Right ventricle myocardium superior (tissue), 1 donor: ENCODE results near the gene POLR2H. TPM values are rescaled to one million over a fixed set of nuclear protein-coding genes. Genes with fewer than 3 reads are reported as not detected.
A peak's percentile ranks its signal among the peaks of the same experiment; 100 is the strongest.
"Not testable (repeated sequence)": the region's sequence is repeated elsewhere in the genome, so short reads cannot be mapped to it uniquely, and the experiment has no call there.

Experiments
- ATAC-seq: fragments of 200-7000 bp; cut with Tn5 transposase; one replicate; pipeline ENCODE4 v1.9.1; 2020; ENCODE audit warnings: mild to moderate bottlenecking; ENCODE audit not compliant: poor library complexity
- DNase-seq: peaks from one replicate; pipeline ENCODE4 v3.0.0-alpha.2; 2020
- intact Hi-C: fragments of 100-400 bp; cut with DNase I; formaldehyde crosslinking; loops from one replicate; pipeline ENCODE4 v1.11.2; 2022
- total RNA-seq: library from RNA; stranded (reverse); fragmentation: NEBNext Ultra II Directional; extraction: Animal tissue kit (Norgen Biotek cat#: 25700); gene quantifications from one replicate; pipeline ENCODE4 v1.2.1, GENCODE V29; 2021
- donor health status: DM: no; HTN: yes; CAD: no; lungs with severe emphysema.

Gene POLR2H
- total RNA-seq, 1 donor from 2014 or later: 19.9 TPM

DNA sequence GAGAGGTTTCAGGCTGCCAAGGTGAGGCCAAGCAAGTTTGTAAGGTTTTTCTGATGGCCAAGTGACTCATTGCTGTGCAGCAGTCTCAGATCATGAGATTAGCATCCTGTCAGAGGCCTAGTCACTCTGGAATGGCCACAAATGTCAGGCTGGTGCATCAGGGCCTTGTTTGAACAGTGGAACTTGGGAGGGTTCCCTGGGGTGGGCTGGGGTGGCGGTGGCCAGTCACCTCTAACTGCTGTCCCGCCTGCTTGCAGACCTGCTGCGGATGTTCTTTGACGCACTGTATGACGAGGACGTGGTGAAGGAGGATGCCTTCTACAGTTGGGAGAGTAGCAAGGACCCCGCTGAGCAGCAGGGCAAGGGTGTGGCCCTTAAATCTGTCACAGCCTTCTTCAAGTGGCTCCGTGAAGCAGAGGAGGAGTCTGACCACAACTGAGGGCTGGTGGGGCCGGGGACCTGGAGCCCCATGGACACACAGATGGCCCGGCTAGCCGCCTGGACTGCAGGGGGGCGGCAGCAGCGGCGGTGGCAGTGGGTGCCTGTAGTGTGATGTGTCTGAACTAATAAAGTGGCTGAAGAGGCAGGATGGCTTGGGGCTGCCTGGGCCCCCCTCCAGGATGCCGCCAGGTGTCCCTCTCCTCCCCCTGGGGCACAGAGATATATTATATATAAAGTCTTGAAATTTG is 26.9 kb upstream of the POLR2H start:
- no peak for DNase-seq
- intact Hi-C loops: no loop called here
- ATAC-seq: no peak

DNA sequence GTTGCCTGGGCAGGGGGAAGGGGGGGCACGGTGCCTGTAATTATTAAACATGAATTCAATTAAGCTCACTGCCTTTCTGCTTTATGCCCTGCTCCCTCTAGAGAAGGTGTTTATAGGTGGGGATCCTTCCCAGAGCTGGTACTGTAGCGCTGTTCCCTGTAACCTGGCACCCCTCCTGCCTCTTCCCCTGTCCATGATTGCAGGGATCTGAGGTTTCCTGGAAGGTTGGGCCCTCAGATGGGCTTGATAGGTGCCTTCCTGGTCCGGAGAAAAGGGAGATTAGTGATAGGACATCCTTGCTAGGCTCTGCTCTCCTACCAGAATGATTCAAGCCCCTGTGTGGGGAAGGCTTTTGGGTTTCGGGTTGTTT is 26.2 kb upstream of the POLR2H start:
- ATAC-seq (no peak), DNase-seq (no peak)
- intact Hi-C loops: no loop called here

DNA sequence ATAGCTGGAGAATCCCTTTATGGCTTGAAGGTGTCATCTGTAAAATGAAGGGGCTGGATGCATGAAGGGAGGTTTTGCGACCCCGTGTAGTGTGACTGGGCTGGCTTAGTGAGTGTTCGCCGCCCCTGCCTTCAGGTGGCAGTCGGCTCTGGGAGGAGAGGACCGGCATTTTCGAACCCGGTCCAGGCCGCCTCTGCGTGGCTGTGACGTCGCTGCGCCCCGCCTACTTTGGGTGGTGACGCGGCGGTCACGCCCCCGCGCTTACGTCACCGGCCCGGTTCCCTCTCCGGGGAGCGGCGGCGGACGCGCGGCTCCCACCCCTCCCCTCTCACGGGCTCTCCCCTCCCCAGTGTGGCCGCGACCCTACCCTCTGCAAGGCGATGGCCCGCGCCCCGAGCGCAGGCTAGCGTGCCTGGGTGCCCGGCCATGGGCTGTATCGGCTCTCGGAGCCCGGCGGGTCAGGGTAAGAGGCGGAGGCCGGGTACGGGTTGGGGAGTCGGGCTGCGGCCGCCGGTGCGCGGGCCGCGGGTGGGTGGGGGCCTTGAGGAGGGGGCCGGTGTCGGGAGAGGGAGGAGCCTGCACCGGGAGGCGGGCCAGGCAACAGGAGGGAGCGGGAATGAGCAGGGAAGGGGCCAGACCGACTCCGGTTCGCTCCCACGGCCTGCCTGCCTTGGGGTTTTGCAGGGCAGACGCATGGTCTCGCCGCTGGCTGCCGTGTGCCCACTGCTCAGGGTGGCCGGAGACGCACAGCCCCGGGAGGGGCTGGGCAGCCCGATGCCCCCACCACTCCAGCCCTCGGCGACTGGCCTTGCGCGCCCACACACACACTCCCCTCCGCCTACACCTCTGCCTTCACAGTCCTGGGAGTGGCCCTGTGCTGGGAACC is 25.6 kb upstream of the POLR2H start:
- DNase-seq (peak; percentile 94), ATAC-seq (peak; percentile 78)
- intact Hi-C loops: no loop called here

DNA sequence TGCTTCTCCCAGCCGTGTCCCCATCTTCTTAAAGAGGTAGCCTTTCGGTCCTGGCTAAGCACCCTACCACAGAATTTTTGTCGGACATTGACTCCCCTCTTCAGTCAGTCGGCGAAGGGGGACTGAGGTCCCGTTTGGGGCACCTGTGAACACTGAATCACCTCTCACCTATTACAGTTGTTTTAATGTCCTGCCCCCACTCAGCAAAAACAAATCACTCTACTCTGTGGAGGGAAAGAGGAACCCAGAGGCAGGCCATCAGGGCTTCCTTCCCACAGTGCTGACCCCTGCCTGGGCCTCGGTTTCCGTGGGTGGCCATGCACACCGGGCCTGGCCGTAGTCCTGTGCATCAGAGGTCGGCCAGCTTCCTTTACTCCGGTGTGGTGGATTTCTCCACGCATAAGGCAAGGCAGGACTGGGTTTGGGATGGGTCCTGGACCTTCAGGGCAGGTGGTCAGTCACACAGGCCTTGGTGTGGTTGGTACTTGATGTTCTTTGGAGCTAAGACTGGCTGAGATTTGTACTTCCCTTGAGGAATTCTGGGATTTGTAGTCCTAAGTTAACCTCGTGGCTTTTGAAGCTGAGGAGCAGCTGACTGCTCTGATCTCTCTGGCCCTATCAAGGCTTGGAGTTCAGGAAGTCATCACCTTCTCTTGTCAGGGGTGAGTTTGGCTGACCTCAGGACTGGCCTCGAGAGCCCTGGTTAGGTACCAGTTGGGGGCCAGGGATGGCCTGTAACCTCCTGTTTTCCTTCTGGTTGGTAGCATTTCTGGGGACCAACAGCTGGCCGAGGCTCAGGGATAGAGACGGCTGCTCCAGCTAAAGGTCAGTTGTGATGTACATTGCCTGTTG is 24.7 kb upstream of the POLR2H start:
- intact Hi-C loops: no loop called here
- no peak for DNase-seq
- peak; percentile 54 for ATAC-seq

DNA sequence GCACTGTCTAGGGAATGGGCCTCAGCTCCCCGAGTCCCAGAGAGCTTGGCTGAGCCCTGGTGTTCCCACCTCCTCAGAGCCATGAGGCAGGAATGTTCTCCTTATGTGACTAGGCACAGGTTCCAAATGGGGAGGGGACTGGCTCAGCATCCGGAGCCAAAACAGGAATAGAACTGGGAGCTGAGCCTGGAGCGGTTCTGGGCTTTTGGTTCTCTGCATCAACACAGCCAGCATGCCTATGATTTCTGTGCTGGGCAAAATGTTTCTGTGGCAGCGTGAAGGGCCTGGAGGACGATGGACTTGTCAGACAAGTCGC is 24.2 kb upstream of the POLR2H start, which contains the start of gene FAM131A:
Gene FAM131A (plus strand): TSS at position 202 of the 316 bp plus-strand sequence. CDS start 31 bp downstream, at position 233.
- intact Hi-C loops: no loop called here
- ATAC-seq (peak; percentile 55), DNase-seq (peak; percentile 81)

DNA sequence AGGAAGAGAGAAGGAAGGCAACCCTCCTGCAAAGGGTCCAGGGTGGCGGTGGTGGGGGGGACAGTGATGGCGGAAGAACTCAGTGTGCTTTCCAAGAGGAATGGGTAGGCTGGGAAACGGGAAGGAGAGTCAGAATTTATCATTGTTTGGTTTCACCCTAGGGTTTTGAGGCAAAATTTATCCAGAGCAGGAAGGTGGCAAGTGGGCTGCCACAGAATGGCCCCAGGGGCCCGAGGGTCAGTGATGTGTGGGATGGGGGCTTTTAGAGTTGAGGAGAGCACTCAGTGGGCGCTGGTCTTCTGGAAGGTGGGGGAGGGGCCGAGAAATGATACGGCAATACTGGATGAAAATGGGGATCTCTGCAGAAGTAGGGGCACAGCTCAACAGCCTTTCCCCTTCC is 23.5 kb upstream of the POLR2H start:
- ATAC-seq: no peak

DNA sequence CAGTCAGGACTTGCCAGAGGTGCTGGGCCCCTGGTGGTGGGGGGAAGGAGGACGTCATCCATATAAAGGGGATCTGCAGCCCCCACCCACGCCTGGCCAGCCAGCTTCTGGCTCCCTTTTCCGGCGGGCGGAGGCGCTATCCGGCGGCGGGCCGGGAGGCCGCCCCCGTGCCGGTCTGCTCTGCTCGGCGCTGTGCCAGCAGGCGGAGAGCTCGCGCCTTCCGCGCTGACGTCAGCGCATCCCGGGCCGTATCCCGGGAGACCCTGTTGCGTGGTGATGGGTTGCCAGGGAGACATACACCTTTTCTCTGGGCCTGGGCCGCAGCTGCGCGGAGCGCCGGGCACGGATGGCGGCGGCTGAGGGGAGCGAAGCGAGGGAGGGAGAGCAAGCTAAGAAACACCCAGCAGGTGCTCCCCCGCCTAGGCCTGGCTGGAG is 23.0 kb upstream of the POLR2H start:
- peak; percentile 88 for DNase-seq
- ATAC-seq: peak; percentile 25
- intact Hi-C loops: no loop called here

More for the DNA sequence above, 23.5 kb upstream of the POLR2H start:
- intact Hi-C loops: no loop called here
- DNase-seq: no peak

DNA sequence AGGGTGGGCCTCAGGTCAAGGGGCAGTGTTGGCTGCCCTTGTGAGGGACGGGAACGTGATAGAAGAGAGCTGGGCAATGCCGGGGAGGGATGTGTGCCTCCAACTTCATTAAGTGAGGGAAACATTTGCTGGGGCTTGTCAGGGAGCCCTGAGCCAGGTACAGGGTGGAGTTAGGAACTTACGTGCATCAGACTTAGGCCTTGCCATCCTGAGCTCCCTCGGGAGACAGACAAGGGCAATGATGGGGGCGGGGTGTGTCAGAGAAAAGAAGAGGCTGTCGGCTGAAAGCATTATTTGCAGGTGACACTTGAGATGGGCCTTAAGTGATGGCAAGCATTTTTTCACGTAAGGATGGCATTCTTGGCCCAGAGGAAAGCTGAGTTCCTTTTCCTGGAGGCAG is 22.5 kb upstream of the POLR2H start:
- ATAC-seq: no peak
- intact Hi-C loops: no loop called here
- DNase-seq: no peak

DNA sequence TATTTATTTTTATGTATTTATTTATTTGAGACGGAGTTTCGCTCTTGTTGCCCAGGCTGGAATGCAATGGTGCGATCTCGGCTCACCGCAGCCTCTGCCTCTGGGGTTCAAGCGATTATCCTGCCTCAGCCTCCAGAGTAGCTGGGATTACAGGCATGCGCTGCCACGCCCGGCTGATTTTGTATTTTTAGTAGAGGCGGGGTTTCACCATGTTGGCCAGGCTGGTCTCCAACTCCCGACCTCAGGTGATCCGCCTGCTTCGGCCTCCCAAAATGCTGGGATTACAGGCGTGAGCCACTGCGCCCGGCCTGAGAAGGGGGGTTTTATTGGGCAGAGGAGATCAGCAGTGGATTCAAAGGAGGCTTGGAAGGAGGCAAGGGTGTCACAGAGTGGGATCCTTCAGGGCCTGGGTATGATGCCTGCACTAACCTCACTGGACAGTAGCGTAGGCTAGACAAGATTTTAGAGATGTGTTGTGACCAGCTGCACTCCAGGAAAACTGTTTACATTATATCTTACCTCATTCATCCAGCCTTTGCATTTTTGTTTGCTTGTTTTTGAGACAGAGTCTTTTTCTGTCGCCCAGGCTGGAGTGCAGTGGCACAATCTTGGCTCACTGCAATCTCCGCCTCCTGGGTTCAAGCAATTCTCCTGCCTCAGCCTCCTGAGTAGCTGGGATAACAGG is 21.9 kb upstream of the POLR2H start:
- DNase-seq, intact Hi-C loops, ATAC-seq: not testable (repeated sequence)

DNA sequence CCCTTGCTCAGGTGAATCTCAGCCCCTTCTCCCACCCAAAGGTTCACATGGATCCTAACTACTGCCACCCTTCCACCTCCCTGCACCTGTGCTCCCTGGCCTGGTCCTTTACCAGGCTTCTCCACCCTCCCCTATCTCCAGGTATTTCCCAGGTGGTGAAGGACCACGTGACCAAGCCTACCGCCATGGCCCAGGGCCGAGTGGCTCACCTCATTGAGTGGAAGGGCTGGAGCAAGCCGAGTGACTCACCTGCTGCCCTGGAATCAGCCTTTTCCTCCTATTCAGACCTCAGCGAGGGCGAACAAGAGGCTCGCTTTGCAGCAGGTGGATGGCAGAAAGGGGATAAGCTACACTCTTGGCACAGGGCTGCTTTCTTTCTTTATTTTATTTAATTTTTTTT is 19.6 kb upstream of the POLR2H start:
- intact Hi-C loops: no loop called here
- DNase-seq (no peak), ATAC-seq (no peak)

DNA sequence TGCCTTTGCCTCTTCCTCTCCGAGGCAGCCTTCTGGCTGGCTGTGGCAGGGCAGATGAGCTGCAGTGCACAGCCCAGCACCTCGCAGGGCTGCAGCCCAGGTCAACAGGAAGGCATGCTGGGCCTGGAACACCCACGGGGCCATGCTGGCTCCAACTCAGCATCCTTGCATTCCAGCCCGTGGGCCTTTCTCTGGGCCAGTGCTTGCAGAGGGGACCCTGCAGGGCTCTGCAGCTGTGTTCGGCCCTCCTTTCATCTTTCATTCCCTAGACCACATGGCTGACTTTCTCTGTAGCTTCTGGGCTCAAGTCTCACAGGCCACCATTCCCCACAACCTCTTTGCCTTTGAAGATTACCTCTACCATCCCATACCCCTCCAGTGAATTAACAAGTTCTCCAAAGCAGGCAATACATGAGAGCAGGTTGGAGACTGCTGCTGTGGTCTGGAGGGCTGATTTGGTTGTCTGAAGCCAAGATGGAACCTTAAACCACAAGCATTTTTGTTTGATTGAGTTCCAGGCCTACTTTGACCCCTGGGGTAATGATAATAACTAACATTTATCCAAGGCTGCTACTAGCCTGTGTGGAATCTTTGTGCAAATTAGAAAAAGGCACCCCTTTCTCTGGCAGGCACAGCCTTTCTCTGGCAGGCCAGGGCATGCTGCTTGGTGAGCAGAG is 18.2 kb upstream of the POLR2H start:
- DNase-seq (no peak), ATAC-seq (no peak)
- intact Hi-C loops: no loop called here

DNA sequence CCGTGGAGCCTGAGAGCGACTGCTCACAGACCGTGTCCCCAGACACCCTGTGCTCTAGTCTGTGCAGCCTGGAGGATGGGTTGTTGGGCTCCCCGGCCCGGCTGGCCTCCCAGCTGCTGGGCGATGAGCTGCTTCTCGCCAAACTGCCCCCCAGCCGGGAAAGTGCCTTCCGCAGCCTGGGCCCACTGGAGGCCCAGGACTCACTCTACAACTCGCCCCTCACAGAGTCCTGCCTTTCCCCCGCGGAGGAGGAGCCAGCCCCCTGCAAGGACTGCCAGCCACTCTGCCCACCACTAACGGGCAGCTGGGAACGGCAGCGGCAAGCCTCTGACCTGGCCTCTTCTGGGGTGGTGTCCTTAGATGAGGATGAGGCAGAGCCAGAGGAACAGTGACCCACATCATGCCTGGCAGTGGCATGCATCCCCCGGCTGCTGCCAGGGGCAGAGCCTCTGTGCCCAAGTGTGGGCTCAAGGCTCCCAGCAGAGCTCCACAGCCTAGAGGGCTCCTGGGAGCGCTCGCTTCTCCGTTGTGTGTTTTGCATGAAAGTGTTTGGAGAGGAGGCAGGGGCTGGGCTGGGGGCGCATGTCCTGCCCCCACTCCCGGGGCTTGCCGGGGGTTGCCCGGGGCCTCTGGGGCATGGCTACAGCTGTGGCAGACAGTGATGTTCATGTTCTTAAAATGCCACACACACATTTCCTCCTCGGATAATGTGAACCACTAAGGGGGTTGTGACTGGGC is 16.8 kb upstream of the POLR2H start:
- ATAC-seq (no peak), DNase-seq (no peak)
- intact Hi-C loops: no loop called here

DNA sequence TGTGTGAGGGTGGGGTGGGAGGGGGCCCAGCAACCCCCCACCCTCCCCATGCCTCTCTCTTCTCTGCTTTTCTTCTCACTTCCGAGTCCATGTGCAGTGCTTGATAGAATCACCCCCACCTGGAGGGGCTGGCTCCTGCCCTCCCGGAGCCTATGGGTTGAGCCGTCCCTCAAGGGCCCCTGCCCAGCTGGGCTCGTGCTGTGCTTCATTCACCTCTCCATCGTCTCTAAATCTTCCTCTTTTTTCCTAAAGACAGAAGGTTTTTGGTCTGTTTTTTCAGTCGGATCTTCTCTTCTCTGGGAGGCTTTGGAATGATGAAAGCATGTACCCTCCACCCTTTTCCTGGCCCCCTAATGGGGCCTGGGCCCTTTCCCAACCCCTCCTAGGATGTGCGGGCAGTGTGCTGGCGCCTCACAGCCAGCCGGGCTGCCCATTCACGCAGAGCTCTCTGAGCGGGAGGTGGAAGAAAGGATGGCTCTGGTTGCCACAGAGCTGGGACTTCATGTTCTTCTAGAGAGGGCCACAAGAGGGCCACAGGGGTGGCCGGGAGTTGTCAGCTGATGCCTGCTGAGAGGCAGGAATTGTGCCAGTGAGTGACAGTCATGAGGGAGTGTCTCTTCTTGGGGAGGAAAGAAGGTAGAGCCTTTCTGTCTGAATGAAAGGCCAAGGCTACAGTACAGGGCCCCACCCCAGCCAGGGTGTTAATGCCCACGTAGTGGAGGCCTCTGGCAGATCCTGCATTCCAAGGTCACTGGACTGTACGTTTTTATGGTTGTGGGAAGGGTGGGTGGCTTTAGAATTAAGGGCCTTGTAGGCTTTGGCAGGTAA is 16.0 kb upstream of the POLR2H start:
- intact Hi-C loops: no loop called here
- peak; percentile 83 for ATAC-seq
- DNase-seq: peak; percentile 73

DNA sequence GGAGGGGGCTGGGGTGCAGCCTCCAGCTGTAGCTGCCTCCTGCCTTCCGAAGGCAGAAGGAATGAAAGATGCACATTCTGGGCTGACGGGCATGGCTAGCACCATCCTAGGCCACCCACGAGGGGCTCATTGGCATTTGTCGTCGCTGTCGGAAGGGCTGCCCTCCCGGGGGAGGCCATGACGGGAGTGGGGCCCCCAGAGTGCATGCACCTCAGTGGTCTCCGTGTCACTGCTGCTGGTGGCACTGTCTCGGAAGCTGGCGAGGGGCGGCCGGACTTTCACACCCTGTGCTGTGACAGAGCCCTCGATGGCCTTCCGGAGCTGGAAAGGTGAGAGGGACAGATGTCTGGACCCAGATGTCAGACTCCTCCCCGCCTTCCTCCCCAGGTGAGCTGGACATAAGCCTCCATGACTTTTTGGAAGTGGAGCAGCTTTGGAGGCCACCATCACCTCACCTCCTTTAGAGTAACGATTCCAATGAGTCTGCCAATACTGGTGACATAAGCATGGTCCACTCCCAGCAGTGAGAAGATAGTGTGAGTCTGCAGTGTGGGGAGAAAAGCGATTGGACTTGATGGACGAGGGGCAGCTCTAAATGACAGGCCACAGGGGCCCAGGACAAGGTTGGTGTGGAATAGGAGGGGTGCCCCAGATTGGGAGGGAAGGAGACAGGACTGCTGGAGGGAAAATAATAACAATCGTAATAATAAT is 14.9 kb upstream of the POLR2H start:
- DNase-seq (no peak), ATAC-seq (no peak)
- intact Hi-C loops: no loop called here

DNA sequence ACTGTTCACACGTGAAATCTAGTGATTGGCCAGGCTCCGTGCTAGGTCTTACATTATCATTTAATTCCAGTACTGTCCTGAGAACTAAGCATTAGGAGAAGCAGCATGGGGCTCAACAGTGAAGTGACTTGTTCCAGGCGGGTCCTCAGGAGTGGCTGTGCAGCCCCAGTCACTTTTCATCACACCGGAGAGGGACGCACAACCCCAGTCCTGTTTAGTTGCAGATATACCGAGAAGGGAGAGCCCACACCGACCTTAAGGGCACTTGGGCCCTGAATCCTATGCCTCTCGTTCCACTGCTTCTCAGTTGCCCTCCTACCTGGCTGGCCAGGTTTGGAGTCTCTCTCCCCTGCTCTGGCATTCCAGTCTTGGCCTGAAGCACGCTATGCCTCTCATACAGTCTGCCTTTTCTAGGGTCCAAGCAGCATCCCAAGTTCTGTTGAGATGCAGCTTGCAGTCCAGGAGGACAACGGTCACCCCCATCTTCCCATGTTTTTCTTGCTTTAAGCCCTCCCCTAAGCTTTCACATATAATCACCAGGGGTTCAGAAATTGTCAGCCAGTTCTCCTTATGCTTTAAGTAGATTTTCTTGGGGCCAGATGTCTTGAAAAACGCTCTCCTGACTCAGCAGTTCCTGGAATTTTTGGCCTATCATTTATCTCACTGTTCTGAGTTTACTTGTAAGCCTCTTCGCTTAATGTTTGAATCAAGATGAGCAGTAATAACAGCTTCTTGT is 14.0 kb upstream of the POLR2H start:
- intact Hi-C loops: no loop called here
- DNase-seq: no peak
- no peak for ATAC-seq

DNA sequence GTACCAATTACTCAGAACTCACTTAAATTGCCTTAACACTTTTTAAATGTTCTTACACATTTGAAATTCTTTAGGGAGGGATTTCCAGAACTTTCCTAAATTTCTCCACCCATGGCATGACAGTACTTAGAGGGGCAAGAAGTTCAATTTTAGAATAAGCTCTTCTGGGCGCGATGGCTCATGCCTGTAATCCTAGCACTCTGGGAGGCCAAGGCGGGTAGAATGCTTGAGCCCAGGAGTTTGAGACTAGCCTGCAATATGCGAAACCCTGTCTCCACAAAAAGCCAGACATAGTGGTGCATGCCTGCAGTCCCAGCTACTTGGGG is 13.5 kb upstream of the POLR2H start:
- intact Hi-C loops: no loop called here
- no peak for ATAC-seq
- no peak for DNase-seq
